ENCODE measurements around the gene FHIT. TPM values are rescaled to one million over a fixed set of nuclear protein-coding genes. Genes with fewer than 3 reads are reported as not detected.

Gene FHIT
- total and polyA plus RNA-seq, 9 donors = 5.1 to 11.8 (median 9.5) TPM

DNA sequence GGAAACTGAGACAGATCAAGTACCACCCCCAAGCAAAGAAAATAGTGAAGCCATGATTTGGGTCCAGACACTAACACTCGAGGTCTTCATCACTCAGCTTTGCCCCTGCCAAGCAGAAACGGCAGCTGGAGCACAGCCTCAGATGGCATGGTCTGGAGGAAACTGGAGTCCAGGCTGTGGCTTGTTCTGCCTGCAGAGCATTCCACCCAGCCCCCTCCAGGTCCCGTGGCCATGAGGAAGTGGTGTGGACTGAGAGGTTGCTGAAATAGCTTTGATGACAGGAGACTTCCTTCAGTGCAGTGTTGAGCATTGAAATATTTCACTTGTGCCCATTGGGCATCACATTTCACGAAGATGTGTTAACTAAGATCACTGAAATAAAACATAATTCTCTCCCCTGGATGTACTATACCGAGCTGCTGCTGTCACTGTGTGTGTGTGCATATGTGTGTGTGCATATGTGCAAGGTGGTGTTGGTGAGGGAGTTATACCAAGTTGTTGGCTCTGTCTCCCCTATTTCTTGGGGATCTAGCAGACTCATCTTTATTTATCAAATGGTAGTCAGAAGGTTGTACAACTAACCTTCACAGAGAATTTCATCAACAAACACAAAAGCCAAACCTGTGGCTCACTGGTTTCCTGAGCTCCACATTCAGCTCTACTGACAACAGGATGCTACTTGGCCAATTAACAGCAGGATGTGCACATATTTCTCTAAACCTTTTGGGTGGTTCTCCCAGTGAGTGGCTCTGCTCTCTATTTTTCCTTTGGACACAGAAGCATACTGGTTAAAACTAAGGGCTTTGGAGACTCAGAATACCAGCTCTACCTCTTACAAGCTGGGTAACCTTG, 1541.3 kb downstream of the FHIT start:
- Histone ChIP-seq H3K27ac (no peak overlapping the region), H3K36me3 (no peaks in the 10 kb centered on the region), H3K9me3 (no peaks in the 10 kb centered on the region), H3K4me3 (no peak overlapping the region), H3K4me1 (ENCODE audit: insufficient read depth) (no peaks in the 10 kb centered on the region), H3K27me3 (no peaks in the 10 kb centered on the region)
- no peak for DNase-seq
- 62 to 77% (median 71%) methylated on average over 5 of the region's 5 CpGs for WGBS, 3 donors
- intact Hi-C loops (cut with DNase I) = no loop called here
- TF ChIP-seq EP300 (IDR thresholded peaks at IDR 0.05) (no peak), POLR2A (IDR thresholded peaks at IDR 0.05) (no peak)
- TF ChIP-seq, protein P1, sequence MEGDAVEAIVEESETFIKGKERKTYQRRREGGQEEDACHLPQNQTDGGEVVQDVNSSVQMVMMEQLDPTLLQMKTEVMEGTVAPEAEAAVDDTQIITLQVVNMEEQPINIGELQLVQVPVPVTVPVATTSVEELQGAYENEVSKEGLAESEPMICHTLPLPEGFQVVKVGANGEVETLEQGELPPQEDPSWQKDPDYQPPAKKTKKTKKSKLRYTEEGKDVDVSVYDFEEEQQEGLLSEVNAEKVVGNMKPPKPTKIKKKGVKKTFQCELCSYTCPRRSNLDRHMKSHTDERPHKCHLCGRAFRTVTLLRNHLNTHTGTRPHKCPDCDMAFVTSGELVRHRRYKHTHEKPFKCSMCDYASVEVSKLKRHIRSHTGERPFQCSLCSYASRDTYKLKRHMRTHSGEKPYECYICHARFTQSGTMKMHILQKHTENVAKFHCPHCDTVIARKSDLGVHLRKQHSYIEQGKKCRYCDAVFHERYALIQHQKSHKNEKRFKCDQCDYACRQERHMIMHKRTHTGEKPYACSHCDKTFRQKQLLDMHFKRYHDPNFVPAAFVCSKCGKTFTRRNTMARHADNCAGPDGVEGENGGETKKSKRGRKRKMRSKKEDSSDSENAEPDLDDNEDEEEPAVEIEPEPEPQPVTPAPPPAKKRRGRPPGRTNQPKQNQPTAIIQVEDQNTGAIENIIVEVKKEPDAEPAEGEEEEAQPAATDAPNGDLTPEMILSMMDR (IDR thresholded peaks at IDR 0.05) = no peak

DNA sequence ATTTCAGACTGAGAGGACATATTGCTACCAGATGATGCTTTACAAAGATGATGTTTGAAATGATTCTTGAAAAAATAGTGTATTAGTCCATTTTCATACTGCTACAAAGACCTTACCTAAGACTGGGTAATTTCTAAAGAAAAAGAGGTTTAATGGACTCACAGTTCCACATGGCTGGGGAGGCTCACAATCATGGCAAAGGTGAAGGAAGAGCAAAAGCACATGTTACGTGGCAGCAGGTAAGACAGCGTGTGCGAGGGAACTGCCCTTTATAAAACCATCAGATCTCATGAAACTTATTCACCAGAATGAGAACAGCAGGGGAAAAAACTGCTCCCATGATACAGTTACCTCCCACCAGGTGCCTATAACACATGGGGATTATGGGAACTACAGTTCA, 1543.0 kb downstream of the FHIT start:
- intact Hi-C loops (cut with DNase I) = no loop called here
- Histone ChIP-seq H3K27me3 (no peaks in the 10 kb centered on the region), H3K9me3 (no peaks in the 10 kb centered on the region), H3K36me3 (no peaks in the 10 kb centered on the region), H3K4me1 (ENCODE audit: insufficient read depth) (no peaks in the 10 kb centered on the region), H3K27ac (no peak overlapping the region), H3K4me3 (no peak overlapping the region)
- WGBS, 3 donors = 92 to 97% (median 93%) methylated on average over 3 of the region's 3 CpGs
- TF ChIP-seq, protein P1 (IDR thresholded peaks at IDR 0.05) = no peak
- TF ChIP-seq POLR2A (IDR thresholded peaks at IDR 0.05) (no peak), EP300 (IDR thresholded peaks at IDR 0.05) (no peak)
- no peak for DNase-seq

DNA sequence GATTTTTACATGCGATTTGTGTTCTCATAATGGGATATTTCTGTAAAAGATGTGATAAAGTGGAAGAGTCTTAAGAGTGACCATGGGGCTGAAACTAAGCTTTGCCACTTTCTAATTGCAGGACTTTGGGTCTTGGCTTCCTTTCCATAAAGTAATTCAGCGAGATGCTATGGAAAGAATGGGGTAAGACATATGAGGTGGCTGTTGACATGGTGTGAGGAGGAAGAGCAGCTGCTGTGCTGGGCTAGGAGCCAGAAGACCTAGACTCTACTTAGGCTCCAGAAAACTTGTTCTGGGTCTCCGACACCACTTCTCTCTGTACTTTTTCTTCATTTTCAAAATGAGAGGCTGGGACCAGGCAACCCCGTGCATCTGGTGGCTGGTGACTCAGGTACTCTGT, 1547.0 kb downstream of the FHIT start:
- no peak overlapping the region for H3K4me3 ChIP-seq
- no peak for DNase-seq
- 58 to 71% (median 60%) methylated on average over 4 of the region's 4 CpGs for WGBS, 3 donors
- no peaks in the 10 kb centered on the region for H3K36me3 ChIP-seq
- H3K4me1 ChIP-seq (ENCODE audit: insufficient read depth) = no peaks in the 10 kb centered on the region
- H3K27me3 ChIP-seq = no peaks in the 10 kb centered on the region
- intact Hi-C loops (cut with DNase I) = no loop called here
- H3K27ac ChIP-seq = no peak overlapping the region
- no peaks in the 10 kb centered on the region for H3K9me3 ChIP-seq
- TF ChIP-seq, protein P1 (IDR thresholded peaks at IDR 0.05) = no peak
- no peak for TF ChIP-seq EP300 (IDR thresholded peaks at IDR 0.05)
- TF ChIP-seq POLR2A (IDR thresholded peaks at IDR 0.05) = no peak

DNA sequence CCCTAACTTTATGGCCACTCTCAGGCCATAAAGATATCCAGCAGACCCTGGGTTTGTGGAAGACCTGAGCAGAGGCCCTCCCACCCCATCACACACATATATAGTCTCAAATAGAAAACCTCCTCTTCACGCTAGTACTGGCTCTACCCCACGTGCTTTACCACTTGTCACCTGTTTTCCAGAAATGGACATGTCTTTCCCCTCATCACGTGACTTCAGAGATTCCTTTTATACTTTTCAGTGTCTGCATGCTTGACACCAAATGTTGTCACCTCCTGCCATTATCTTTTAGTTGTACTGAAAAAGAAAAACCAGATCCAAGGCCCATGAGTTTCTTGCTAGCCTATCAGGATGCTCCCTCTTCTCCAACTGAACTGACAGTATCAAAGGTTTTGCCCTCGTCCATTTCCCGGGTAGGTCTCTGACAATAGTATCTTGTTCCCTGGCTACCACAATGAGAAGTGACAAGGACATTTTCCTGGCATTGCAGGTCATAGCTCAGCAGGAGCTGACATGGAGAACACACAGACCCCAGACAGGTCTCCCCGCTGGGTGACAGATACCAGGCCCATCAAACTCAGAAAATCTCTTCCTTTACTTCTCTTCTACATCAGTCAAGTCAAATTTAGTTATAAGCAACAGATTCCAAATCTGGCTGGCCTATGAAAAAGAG, 1551.5 kb downstream of the FHIT start:
- intact Hi-C loops (cut with DNase I) = no loop called here
- H3K4me1 ChIP-seq (ENCODE audit: insufficient read depth) = no peaks in the 10 kb centered on the region
- WGBS, 3 donors = 81 to 85% (median 84%) methylated on average over 6 of the region's 6 CpGs

More for the DNA sequence above, 1551.5 kb downstream of the FHIT start:
- Histone ChIP-seq H3K4me3 (no peak overlapping the region), H3K27ac (no peak overlapping the region), H3K9me3 (no peaks in the 10 kb centered on the region), H3K36me3 (no peaks in the 10 kb centered on the region), H3K27me3 (no peaks in the 10 kb centered on the region)
- TF ChIP-seq EP300 (IDR thresholded peaks at IDR 0.05) (no peak), POLR2A (IDR thresholded peaks at IDR 0.05) (no peak)
- TF ChIP-seq, protein P1 (IDR thresholded peaks at IDR 0.05) = no peak
- no peak for DNase-seq

Small RNAs within 50 kb of the gene (microRNA-seq; reads per million reads assigned to microRNA genes)
- gene MIR548BB = 0 reads per million in 3 donors

Small RNAs within 50 kb of the gene (small RNA-seq; reads per million reads assigned to genes)
- not detected for gene MIR548BB
- gene RF00012 = not detected

All from ovary (tissue), 9 donors.